HG02970 (cell line): Measurements from ENCODE around the gene CRYAA.
"Not testable (repeated sequence)": the region's sequence is repeated elsewhere in the genome, so short reads cannot be mapped to it uniquely, and the experiment has no call there.

Experiments
- ATAC-seq: cut with Tn5 transposase; IDR thresholded peaks from one replicate; pipeline ENCODE4 v1.9.1; 2021; ENCODE audit warnings: mild to moderate bottlenecking, moderate library complexity, moderate number of reproducible peaks; ENCODE audit not compliant: unreplicated experiment, low FRiP score

Gene CRYAA, protein sequence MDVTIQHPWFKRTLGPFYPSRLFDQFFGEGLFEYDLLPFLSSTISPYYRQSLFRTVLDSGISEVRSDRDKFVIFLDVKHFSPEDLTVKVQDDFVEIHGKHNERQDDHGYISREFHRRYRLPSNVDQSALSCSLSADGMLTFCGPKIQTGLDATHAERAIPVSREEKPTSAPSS

DNA sequence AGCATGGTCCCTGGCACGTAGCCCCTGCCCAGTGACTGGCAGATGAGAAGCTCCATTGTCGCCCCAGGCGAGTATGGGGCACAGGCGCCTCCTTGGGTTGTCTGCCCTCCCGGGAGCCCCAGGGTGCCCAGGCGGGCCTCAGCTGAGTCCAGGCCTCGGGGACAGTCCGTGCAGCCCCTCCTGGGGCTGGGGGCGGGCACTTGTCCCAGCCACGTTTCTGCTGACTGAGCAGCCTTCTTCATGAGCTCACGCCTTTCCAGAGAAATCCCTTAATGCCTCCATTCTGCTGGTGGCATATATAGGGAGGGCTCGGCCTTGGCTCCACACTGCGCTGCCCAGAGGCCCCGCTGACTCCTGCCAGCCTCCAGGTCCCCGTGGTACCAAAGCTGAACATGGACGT lies at the start of gene CRYAA:
TSS of gene CRYAA (plus strand) at position 301 of the 400 bp plus-strand sequence. CDS start at position 393, 92 bp downstream.
- not testable (repeated sequence) for ATAC-seq

DNA sequence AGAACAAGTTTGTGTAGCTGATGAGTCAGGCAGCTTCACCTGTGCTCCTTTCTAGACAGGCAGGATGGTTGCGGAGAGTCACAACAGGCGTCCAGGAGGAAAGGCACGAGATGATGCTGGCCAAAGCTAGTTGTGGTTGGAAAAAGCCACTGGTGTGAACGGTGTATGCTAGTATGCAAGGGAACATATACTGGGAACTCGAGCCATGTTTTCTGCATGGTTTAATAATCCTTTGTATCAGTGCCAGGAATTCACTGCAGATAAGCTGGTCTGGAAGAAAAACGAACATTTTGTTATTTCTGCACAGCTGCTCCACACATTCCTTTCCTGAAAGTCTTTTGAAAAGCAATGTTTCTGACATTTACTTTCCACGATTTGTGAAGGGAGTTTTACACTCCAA lies 38.7 kb upstream of the CRYAA start:
- ATAC-seq: not testable (repeated sequence)

DNA sequence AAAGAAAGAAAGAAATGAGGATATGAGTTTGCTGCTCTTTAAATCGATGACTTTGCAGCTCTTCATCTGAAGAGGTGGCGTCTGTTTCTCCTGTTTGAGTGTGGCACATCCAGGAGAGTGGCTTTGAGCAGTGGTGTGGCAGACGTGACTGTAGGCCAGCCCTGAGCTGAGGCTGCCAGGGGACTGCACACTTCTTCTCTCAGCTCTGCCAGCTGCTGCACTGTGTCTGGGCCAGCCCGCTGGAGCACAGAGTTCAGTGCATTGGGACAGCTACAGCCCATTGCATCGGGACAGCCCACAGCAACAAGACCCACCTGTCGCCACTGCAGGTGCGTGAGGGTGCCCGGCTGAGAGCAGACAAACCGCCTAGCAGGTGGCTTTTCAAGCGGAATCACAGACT lies 34.3 kb upstream of the CRYAA start:
- ATAC-seq: not testable (repeated sequence)

DNA sequence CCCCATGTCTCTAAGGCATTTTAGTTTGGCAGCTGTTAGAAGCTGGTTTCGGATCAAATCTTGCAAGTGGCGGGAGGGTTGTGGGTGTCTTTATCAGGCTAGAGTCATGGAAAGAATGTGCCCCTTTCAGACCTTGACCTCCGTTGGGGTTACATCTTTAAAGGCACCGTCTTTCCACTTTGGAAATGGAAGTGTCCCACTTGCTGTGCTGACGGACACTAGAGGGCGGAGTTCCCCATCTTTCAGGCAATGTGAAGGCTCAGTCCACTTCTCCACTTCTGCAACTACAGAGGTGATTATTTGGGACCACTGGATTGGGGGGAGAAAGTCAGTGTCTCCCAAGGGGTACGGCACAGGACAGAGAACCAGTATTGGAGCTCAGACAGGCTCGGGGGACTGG lies 29.9 kb upstream of the CRYAA start:
- ATAC-seq: not testable (repeated sequence)

DNA sequence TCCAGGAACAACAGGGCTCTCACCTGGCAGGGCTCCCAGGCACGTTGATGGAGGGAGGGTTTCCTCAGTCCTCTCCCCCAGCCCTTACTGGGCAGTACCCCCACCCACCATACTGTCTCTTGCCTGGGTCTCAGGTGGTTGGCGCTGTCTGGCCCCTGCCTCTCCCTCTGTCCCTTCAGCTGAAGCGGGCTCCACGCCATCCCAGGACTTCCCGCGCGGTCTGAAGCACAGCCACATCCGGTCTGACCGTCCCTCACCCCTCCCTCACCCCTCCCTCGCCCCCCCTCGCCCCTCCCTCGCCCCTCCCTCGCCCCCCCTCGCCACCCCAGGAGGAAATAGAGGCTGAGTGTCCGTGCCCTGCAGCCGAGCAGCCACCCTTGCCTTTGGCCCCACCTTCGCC lies 27.4 kb upstream of the CRYAA start:
- not testable (repeated sequence) for ATAC-seq

DNA sequence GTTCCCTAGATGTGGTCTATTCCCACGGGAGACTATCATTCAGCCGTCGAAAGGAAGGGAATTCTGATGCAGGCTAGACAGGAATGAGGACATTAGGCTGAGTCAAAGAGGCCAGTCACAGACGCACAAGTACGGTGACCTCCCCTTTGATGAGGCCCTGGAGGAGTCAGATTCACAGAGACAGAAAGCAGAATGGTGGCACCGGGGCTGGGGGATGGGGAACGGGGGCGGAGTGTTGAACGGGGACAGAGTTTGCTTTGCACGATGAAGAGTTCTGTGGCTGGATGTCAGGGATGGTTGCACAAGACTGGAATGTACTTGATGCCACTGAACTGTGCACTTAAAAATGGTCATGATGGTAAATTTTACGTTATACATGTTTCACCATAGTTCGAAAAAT lies 22.2 kb upstream of the CRYAA start:
- ATAC-seq: not testable (repeated sequence)

DNA sequence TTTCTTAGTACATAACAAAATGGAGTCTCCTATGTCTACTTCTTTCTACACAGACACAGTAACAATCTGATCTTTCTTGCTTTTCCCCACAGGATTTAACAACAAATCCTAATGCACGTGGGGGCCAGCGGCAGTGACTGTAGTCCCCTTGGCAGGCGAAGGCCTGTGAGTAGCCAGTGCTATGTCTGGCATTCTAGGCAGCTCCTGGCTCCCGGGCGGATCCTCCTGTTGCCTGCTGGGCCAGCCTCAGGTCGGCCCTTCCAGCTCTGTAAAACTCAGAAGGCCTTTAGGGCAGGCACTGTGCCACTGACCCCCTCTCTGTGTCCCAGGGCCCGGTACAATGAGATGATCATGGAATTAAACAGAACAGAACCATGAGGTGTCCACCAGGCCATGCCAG lies 20.8 kb upstream of the CRYAA start:
- not testable (repeated sequence) for ATAC-seq

DNA sequence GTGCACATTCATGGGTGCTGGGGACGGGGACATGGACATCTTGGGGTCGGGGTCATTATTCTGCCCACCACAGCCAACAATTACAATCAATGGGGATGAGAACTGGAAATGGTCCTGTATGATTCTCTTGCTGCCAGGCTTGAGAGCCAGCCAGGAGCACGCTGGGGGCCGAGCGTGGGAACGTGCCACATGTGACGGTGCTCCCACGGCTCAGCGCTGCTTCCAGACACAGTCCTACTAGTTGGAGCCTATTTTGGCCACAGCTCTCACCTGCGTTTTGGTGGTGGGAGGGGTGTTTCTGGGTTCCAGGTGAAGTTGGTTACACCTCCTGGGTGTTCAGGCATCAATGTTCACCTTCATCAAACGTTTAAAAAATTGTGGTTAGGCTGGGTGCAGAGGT lies 19.5 kb upstream of the CRYAA start:
- ATAC-seq: not testable (repeated sequence)

DNA sequence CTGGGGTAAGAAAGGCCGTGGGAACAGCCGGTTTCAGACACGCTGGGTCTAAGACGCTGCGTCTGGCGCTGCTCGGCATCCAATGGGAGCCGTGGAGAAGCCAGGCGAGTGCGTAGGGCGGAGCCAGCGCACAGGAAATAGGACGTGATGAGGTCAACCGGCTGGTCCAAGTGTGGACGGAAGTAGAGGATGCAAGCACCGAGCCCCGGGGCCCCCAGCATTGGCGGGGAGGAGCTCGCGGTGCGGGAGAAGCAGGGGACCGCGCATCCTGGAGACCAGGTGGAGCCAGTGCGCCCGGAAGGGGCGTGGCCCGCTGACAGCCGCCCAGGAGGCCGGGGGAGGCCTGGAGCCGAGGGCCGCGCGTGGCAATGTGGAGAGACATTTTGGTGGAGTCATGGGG lies 15.2 kb upstream of the CRYAA start:
- not testable (repeated sequence) for ATAC-seq

DNA sequence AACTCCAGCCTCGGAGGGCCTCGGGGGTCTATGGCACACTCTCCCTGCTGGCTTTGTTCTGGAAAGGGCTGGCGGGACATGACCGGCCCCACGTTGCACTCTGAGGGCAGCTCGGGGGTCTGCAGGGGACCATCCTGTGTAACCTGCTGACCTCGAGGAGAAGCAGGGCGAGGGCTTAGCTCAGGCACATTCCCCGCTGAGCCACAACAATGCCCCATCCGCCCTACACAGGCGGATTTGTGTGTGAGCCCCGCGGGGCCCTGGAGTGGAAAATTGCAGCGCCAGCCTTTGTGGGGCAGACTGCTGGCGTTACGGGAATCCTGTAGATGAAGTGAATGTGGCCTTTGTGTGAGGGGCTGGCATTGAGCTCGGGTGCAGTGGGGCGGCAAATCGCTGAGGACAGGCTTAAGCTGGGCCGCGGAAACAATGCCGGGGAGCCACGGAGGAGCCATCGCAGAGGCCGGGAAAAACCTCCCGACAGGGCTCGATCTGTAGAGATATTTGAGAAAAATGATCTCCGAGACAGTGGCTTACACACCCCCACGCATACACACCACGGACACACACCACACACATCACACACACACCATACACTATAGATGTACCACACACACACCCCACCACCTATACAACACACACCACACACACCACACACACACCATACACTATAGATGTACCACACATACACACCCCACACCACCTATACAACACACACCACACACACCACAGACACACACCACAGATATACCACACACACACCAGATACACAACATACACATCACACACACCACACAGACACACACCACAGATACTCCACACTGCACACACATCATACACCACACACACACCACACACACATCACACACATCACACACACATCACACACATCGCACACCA lies 9.3 kb upstream of the CRYAA start:
- not testable (repeated sequence) for ATAC-seq

DNA sequence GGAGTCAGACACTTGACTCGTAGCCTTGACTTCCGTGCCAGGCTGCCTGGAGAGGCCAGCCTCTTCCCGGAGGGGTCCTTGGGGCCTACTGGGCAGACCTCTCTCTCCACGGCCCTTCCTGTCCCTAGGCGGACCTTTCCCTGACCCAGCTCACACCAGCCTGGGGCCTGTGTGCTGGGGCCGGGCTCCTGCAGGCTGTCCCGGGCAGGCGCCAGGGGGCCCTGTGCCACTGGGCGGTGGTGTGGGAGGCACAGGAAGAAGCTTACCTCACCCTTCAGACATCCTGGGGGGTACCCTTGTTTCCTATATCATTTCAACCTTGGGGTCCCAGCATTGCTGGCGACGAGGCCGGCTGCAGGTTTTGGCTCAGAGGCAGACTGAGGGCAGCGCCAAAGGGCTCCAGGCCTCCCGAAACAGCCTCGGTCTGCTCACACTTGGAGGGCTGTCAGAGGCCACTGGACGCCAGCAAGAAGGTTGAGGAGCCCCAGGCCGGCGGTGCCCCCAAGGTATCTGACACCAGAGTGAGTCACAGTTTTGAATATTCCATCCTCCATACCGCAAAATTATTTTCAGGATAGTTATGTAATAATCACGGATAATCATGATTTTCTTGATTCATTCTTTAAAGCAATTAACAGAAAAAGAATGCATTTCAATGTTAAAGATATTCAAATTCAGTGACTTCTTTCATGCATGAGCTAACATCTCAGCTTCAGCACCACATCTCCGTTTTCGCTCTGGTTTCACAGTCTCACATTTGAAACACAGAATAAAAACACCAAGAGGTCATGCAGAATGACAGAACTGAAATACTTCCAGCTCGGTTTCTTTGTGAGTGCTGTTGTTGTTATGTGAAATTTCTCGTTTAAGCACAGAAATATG lies 6.7 kb upstream of the CRYAA start:
- ATAC-seq: not testable (repeated sequence)

DNA sequence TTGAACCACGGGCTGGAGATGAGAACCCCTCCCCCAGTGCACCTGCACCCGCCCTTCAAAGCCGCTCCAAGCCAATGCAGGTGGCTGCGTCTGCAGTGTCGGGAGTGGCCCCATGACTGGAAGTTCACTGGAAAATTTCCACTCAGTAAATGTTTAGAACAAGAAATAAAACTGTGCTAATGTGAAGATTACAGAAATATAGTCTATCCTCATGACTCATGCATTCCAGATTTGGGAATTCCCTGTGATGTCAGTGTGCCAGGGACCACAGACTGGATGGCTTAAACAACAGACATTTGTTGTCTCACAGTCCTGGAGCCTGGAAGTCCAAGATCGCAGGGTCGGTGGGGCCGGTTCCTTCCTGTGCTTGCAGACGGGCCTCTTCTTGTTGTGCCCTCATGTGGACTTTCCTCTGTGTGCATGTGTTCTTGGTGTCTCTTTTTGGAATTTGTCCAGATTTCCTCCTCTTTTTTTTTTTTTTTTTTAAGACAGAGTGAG lies 6.1 kb upstream of the CRYAA start:
- not testable (repeated sequence) for ATAC-seq

DNA sequence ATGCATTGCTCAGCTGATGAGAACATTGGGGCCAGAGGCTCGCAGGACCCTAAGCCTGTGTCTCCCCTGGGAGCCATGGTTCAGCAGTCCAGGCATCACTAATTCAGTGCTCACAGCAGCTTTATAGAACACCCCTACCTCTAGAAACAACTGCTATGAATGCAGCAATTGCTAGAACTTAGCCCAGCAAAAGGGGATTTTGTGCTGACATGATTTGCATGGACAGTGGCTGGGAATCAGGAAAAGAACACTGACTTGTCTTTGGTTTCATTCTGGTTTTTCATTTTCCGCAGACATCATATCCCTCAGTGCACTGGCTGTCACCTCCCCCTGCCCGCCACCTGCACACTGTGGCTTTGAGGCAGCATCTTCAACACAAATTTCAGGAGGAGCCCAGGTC lies 4.0 kb upstream of the CRYAA start:
- not testable (repeated sequence) for ATAC-seq

DNA sequence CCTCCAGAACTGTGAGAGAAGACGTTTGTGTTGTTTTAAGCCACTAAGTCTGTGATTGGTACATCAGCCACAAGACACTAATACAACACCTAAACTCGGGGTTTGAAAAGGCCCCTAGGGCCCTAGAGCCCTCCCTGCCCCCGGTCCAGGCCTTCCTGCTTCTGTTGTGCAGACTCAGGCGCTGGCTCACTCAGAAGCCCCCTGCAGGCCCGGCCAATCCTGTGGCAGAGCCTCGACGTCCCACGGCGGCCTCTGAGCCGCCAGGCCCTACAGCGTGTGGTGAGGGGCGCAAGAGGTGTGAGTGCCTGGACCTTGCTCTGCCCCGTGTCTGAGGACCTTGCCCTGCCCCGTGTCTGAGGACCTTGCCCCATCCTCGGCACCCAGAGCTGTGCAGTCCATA lies 3.1 kb upstream of the CRYAA start:
- ATAC-seq: not testable (repeated sequence)

DNA sequence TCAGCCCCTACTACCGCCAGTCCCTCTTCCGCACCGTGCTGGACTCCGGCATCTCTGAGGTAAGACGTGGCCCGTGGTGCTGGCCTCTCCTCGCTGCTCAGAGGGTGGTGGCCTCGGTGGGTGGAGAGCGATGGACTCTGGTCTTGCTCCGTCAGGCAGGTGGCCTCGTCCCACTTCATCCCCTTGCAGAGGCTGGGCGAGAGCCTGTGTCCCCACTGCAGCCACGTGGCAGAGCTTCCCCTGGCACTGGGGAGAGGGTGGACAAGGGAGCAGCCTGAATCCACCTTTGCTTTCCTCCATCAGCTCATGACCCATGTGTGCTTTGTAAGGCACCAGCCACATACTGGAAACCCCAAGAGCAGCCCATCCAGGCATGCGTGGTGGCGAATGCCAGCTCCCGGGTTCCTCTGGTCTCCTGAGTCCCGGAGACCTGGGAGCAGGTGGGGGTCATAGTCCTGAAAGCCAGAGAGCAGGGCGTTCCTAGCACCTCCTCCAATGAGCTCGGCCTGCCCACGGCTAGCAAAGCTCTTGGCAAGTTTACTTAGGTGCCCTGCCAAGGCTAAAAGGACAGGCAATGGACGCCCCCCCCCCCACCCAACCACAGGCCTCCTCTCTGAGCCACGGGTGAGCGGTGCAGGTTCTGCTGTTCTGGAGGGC lies 550 bp downstream of the CRYAA start:
- not testable (repeated sequence) for ATAC-seq

DNA sequence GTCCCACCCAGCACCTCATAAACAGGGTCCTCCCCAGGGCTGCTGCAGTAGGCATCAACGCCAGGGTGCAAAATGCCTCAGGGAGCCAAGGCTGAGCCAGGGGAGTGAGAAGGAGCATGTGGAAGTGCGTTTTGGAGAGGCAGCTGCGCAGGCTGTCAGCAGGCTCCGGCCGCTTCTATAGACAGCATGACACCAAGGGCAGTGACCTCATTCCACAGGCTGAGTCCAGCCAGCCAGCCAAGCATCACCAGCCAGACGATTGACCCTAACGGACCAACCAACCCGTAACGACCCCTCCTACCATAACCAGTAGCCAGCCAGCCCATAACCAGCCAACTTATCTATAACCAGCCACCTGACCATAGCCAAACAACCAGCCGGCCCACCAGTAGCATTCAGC lies 1.1 kb downstream of the CRYAA start:
- ATAC-seq: not testable (repeated sequence)

DNA sequence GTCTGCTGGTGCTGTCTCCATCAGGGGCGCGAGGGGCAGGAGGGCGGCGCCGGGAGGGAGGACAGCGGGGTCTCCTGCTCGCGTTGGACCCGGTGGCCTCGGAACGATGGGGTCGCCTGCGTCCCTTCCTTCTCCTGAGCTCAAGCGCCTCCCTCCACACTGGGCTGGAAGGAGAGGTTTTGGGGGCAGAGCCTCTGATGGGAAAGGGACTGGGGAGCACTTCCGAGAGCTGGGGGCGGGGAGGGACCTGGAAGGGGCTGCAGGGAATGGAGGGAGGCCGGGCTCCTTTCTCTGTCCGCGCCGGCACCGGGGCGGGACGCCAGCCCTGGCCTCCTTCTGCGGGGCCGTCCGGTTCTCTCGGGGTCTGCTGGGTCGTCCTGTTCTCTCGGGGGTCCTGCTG lies 4.0 kb downstream of the CRYAA start:
- ATAC-seq: not testable (repeated sequence)

DNA sequence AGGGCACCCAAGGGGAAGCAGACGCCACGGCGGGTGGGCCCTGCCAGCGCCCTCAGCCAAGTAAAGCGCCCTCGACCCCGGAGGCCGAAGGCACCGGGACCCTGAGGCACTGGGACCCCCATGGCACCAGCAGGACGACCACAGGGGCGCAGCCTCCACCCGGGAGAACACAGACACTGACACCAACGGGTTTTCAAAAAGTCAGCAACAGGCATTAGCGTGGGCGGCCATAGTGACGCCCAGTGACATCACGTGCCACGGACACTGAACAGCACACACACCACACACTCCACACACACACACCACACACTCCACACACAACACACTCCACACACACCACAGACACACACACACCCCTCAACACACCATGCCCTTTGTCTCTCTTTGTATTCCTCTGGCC lies 4.6 kb downstream of the CRYAA start:
- not testable (repeated sequence) for ATAC-seq

DNA sequence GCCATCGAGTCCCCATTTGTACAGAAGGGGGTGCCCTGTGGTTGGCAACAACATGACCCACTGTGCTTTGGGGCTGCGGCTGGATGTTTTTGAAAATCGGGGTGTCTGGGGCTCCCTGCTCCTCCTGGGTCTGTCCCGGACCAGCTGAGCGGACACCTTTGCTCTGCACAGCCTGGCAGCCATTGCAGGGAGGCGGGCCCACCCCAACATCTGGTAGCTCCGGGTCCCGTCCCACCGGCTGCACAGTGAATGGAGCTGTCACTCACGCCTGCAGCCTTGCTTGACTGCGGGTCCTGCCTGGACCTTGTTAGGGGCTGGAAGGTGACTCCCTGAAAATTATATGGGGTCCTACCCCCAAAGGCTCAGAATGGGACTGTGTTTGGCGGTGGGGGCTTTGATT lies 5.1 kb downstream of the CRYAA start:
- ATAC-seq: not testable (repeated sequence)

DNA sequence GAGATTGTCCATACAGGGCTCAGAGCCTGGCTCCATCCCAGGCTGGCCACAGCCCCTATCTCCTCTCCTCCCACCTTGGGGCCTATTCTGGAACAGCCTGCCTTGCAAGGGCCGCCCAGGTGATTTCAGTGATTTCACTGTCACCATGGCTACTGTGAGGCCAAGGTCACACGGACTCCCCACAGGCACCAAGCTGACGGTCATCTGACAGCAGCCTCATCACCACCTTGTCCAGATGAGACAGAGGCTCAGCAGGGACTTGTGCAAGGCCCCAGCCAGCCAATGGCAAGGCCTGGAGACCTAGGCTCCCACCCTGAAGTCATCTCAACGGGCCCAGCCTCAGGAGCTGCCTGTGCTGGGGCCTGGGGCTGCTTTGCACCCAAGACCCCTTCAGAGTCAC lies 6.2 kb downstream of the CRYAA start:
- not testable (repeated sequence) for ATAC-seq
